Measurements from ENCODE around the gene HRC. TPM values are rescaled to one million over a fixed set of nuclear protein-coding genes. Genes with fewer than 3 reads are reported as not detected.
"Not testable (repeated sequence)": the region's sequence is repeated elsewhere in the genome, so short reads cannot be mapped to it uniquely, and the experiment has no call there.

The HRC gene
- total RNA-seq, 1 experiment from 2014 or later: not detected

GRCh38 chr19:49148784-49149651 is 6.2 kb downstream of the HRC start:
- H3K9me3 ChIP-seq: no peaks in the 10 kb centered on the region
- DNase-seq: peak; percentile 97

GRCh38 chr19:49148044-49148682 is 7.0 kb downstream of the HRC start:
- no peaks in the 10 kb centered on the region for H3K36me3 ChIP-seq
- H3K27me3 ChIP-seq: no peaks in the 10 kb centered on the region
- no peak for DNase-seq
- H3K9me3 ChIP-seq: no peaks in the 10 kb centered on the region
- no peak overlapping the region for H3K4me3 ChIP-seq

More at GRCh38 chr19:49148784-49149651, 6.2 kb downstream of the HRC start:
- Histone ChIP-seq H3K27me3 (no peaks in the 10 kb centered on the region), H3K4me3 (peak overlapping the region; percentile 74), H3K36me3 (no peaks in the 10 kb centered on the region)

DNA sequence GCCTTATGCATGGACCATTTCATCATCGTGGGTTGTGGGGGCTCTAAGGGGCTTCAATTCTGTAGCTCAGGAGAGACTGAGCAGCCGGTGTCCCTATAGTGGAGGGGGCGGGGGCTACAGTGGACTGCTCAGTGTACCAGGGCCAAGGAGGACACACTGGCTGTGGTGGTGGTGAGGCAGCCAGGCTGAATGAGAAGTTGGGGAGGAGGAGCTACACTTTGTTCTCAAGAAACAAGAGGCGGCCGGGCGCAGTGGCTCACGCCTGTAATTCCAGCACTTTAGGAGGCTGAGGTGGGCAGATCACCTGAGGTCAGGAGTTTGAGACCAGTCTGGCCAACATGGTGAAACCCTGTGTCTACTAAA is 8.8 kb downstream of the HRC start:
- H3K4me3 ChIP-seq: not testable (repeated sequence)

DNA sequence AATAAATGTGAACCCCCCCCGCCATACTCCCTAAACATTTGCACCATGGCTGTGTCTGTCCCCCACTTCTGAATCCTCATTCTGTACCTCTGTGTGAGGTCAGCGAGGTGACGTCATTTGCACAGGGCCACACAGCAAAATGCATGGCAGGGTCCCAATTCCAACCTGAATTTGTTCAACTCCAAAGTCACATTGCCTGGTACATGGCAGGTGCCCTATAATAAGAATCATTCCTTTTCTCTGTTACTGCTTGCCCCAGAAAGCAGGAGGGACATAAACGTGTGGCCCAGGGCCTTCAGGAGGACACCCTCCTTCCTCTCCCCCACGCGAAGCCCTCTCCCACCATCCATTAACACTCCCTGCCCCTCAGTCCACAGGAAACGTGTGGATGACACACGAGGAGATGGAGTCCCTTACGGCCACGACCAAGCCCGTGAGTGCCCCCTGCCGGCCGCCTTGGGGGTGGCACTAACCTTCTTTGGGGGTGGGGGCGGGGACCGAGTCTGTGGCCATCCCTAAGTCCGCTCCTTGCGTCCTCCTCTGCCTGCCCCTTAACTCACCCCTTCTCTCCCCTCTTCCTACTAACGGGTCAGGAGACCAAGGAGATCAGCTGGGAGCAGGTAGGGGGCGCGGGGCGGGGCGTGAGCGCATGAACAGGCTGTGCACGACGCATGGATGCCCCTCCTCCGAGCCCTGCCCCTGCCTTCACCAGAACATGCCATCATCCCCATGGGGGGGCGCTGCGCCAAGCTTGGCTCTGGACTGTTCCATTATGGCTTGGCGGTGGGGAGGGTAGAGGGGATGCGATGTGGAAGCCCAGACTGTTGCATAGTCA is 9.4 kb downstream of the HRC start:
- Histone ChIP-seq H3K36me3 (no peaks in the 10 kb centered on the region), H3K4me3 (peak overlapping the region; percentile 5; the same call in 1 of the 2 replicates), H3K27me3 (no peaks in the 10 kb centered on the region), H3K9me3 (no peaks in the 10 kb centered on the region)
- peak; percentile 67 for DNase-seq

More for the DNA sequence above, 8.8 kb downstream of the HRC start:
- H3K36me3 ChIP-seq, H3K27me3 ChIP-seq, DNase-seq, H3K9me3 ChIP-seq: not testable (repeated sequence)

DNA sequence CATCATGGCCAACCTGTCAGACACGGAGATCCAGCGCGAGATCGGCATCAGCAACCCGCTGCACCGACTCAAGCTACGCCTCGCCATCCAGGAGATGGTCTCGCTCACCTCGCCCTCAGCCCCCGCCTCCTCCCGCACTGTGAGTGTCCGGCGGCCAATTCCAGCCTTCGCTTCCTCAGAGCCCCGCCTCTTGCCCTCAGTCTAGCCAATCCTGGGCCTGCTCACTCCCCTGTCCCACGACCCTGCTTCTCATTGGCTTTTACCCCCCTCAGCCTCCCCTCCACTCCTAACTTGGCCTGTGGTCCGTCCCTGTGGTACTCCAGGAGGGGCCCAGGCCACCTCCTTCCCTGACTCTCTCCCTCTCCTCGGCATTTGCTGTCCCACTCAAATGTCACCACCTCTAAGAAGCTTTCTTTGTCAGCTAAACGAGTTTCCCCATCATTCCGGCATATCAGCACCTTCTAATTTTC is 12.3 kb downstream of the HRC start:
- DNase-seq: peak; percentile 96
- Histone ChIP-seq H3K27me3 (no peaks in the 10 kb centered on the region), H3K4me3 (peak overlapping the region; percentile 45), H3K36me3 (no peaks in the 10 kb centered on the region), H3K9me3 (no peaks in the 10 kb centered on the region)

DNA sequence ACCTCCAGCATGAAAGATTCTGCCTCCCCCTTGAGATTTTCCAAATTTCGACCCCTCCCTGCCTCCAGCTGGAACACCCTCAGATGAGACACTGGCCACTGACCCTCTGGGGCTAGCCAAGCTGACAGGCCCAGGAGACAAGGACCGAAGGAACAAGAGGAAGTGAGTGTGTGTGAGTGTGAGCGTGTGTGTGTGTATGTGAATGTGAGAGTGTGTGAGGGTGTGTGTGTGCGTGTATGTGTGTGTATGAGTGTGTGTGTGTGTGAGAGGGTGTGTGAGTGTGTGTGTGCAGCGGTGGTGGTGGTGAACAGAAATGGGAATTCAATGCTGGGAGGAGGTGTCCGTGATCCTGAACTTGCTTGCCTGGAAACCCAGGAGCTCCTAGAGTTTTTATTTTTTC is 13.8 kb downstream of the HRC start:
- Histone ChIP-seq H3K27me3 (no peaks in the 10 kb centered on the region), H3K36me3 (no peaks in the 10 kb centered on the region), H3K4me3 (no peak overlapping the region), H3K9me3 (no peaks in the 10 kb centered on the region)
- DNase-seq: no peak

GRCh38 chr19:49140951-49141350 is 14.2 kb downstream of the HRC start:
- Histone ChIP-seq H3K36me3 (no peaks in the 10 kb centered on the region), H3K27me3 (no peaks in the 10 kb centered on the region), H3K9me3 (no peaks in the 10 kb centered on the region), H3K4me3 (no peak overlapping the region)
- DNase-seq: no peak

DNA sequence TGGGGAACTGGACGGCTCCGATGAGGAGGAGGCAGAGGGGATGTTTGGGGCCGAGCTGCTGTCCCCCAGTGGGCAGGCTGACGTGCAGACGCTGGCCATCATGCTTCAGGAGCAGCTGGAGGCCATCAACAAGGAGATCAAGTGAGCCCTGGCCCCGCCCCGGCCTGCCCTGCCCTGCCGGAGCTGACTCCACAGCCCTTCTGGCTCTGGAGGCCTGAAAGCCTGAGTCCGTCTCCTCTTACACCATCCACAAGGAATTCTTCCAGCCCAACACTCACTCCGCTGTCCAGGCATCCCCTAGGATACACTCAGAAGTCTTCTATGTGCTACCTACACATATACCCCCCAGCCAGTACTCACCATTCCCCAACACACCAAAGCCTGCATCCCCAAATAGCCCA is 18.4 kb downstream of the HRC start:
- Histone ChIP-seq H3K9me3 (0 out of 2 replicates have a peak, but pooled peaks cover 2% of the 10 kb centered on the region), H3K36me3 (peaks cover 3% of the 10 kb centered on the region; the same call in 1 of the 2 replicates), H3K4me3 (no peak overlapping the region), H3K27me3 (no peaks in the 10 kb centered on the region)
- DNase-seq: no peak

- Histone ChIP-seq H3K27me3 (no peaks in the 10 kb centered on the region), H3K36me3 (peaks cover 3% of the 10 kb centered on the region; the same call in 1 of the 2 replicates), H3K9me3 (0 out of 2 replicates have a peak, but pooled peaks cover 2% of the 10 kb centered on the region), H3K4me3 (no peak overlapping the region)
- DNase-seq: no peak
These were observed 19.5 kb downstream of the HRC start for GRCh38 chr19:49135686-49136085.

- no peak overlapping the region for H3K4me3 ChIP-seq
- peaks cover 3% of the 10 kb centered on the region; the same call in 1 of the 2 replicates for H3K36me3 ChIP-seq
- H3K9me3 ChIP-seq: 0 out of 2 replicates have a peak, but pooled peaks cover 2% of the 10 kb centered on the region
- no peak for DNase-seq
- H3K27me3 ChIP-seq: no peaks in the 10 kb centered on the region
These were observed 21.4 kb downstream of the HRC start for GRCh38 chr19:49133621-49134454.

DNA sequence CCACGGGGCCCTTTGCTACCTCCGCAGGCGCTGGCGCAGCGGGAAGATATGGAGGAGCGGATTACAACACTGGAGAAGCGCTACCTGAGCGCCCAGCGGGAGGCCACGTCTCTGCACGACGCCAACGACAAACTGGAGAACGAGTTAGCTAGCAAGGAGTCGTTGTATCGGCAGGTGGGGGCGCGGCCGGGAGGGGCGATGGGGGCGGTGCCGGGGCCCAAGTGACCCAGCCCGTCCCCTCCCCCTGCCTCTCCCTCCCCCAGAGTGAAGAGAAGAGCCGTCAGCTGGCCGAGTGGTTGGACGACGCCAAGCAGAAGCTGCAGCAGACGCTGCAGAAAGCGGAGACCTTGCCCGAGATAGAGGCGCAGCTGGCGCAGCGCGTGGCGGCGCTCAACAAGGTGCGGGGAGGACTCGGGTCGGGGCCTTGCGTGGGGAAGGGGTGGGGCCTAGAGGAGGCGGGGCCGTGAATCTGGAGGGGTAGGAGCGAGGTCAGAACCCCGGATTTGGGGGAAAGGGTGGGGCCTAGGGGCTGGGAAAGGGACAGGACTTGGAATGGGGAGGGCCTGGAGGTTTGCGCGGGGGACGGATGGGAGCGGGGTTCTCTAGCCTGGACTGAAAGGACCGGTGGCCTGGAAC is 22.1 kb downstream of the HRC start:
- Histone ChIP-seq H3K36me3 (peaks cover 3% of the 10 kb centered on the region; the same call in 1 of the 2 replicates), H3K9me3 (0 out of 2 replicates have a peak, but pooled peaks cover 2% of the 10 kb centered on the region), H3K27me3 (no peaks in the 10 kb centered on the region), H3K4me3 (no peak overlapping the region)
- DNase-seq: no peak

GRCh38 chr19:49130325-49130724 is 24.9 kb downstream of the HRC start:
- H3K36me3 ChIP-seq: peaks cover under 1% of the 10 kb centered on the region; the same call in 1 of the 2 replicates
- DNase-seq: peak; percentile 37
- H3K9me3 ChIP-seq: no peaks in the 10 kb centered on the region
- H3K27me3 ChIP-seq: no peaks in the 10 kb centered on the region
- H3K4me3 ChIP-seq: no peak overlapping the region

DNA sequence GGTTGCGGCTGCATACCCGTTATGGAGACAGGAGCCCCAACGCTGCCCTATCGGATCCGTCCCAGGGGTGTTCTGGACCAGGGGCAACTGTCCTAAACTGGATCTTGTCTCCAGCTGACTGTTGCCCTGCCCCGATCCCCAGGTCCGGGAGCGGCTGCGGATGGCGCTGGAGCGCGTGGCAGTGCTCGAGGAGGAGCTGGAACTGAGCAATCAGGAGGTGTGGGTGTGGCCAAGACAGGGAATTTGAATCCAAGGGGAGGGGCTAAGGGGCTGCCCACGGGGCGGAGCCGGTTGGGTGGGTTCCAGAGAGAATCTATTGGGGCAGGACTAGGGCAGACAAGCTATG is 26.0 kb downstream of the HRC start:
- no peak for DNase-seq
- Histone ChIP-seq H3K9me3 (no peaks in the 10 kb centered on the region), H3K27me3 (no peaks in the 10 kb centered on the region), H3K36me3 (no peaks in the 10 kb centered on the region), H3K4me3 (no peak overlapping the region)

GRCh38 chr19:49128545-49129237 is 26.5 kb downstream of the HRC start:
- Histone ChIP-seq H3K36me3 (no peaks in the 10 kb centered on the region), H3K9me3 (no peaks in the 10 kb centered on the region), H3K4me3 (peak overlapping the region; percentile 49), H3K27me3 (no peaks in the 10 kb centered on the region)
- no peak for DNase-seq
